Measurements from ENCODE around the gene RAB37.

The RAB37 gene

GRCh38 chr17:74776990-74777389 is 39.9 kb downstream of the RAB37 start:
- no peak for DNase-seq (ENCODE audit: low spot score)

- no peak for DNase-seq (ENCODE audit: low spot score)
Measured at GRCh38 chr17:74777901-74778515, 41.0 kb downstream of the RAB37 start.

GRCh38 chr17:74778960-74779359 is 41.9 kb downstream of the RAB37 start:
- DNase-seq (ENCODE audit: low spot score), result no peak

- no peak for DNase-seq (ENCODE audit: low spot score)
Measured at GRCh38 chr17:74779501-74779900, 42.4 kb downstream of the RAB37 start.

- DNase-seq (ENCODE audit: low spot score), result no peak
Measured at GRCh38 chr17:74779948-74780400, 42.9 kb downstream of the RAB37 start.

- DNase-seq (ENCODE audit: low spot score), result peak; percentile 47
Measured at GRCh38 chr17:74780443-74781238, 43.6 kb downstream of the RAB37 start.

GRCh38 chr17:74782571-74782970 is 45.5 kb downstream of the RAB37 start:
- DNase-seq (ENCODE audit: low spot score), result no peak

GRCh38 chr17:74784125-74784810 is 47.2 kb downstream of the RAB37 start:
- DNase-seq (ENCODE audit: low spot score), result no peak

GRCh38 chr17:74785096-74785980 is 48.3 kb downstream of the RAB37 start:
- no peak for DNase-seq (ENCODE audit: low spot score)

- no peak for DNase-seq (ENCODE audit: low spot score)
Measured at GRCh38 chr17:74785981-74786360, 48.9 kb downstream of the RAB37 start.

GRCh38 chr17:74786431-74787055 is 49.5 kb downstream of the RAB37 start:
- no peak for DNase-seq (ENCODE audit: low spot score)

GRCh38 chr17:74790161-74791058 is 53.4 kb downstream of the RAB37 start:
- no peak for DNase-seq (ENCODE audit: low spot score)

GRCh38 chr17:74792586-74793105 is 55.6 kb downstream of the RAB37 start:
- DNase-seq (ENCODE audit: low spot score), result no peak

GRCh38 chr17:74795327-74796020 is 58.4 kb downstream of the RAB37 start:
- DNase-seq (ENCODE audit: low spot score), result no peak

- DNase-seq (ENCODE audit: low spot score), result no peak
Measured at GRCh38 chr17:74796211-74796610, 59.2 kb downstream of the RAB37 start.

- DNase-seq (ENCODE audit: low spot score), result no peak
Measured at GRCh38 chr17:74796866-74797265, 59.8 kb downstream of the RAB37 start.
